GM18907 (cell line): Measurements from ENCODE around the gene INSYN2B.
A peak's percentile ranks its signal among the peaks of the same experiment; 100 is the strongest.

Experiments used
- ATAC-seq: cut with Tn5 transposase; IDR thresholded peaks from one replicate; pipeline ENCODE4 v1.9.1; 2021; ENCODE audit warnings: mild to moderate bottlenecking, moderate library complexity; ENCODE audit not compliant: unreplicated experiment

Gene INSYN2B

GRCh38 chr5:169980418-169981053, at the start of gene INSYN2B:
INSYN2B (minus strand) TSS chr5:169980495; CDS start chr5:169883898, 96,597 bp downstream.
- peak; percentile 53 for ATAC-seq

- ATAC-seq, result no peak
Measured at GRCh38 chr5:170028124-170028523, 47.8 kb upstream of the INSYN2B start.

- no peak for ATAC-seq
Measured at GRCh38 chr5:170025853-170026252, 45.6 kb upstream of the INSYN2B start.

DNA sequence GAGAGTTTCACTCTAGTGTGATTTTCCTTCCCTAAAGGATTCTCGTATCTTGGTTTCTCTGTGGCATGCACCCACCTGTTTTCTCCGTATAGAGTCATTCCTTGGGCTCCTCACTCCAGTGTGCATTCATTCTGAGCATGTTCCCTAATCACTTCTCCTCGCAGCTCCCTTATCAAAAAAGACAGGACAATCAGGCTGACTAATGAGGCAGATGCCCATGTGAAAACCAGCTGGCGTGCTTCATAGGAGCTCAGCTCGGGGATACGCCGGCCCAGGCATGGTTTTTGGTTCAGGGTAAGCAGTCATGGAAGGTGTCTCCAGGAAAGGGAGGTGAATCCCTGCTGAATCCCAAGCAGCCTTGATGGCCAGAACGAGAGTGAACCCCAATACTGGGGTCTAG, 41.2 kb upstream of the INSYN2B start:
- ATAC-seq, result no peak

- no peak for ATAC-seq
Measured at GRCh38 chr5:170020423-170020822, 40.1 kb upstream of the INSYN2B start.

DNA sequence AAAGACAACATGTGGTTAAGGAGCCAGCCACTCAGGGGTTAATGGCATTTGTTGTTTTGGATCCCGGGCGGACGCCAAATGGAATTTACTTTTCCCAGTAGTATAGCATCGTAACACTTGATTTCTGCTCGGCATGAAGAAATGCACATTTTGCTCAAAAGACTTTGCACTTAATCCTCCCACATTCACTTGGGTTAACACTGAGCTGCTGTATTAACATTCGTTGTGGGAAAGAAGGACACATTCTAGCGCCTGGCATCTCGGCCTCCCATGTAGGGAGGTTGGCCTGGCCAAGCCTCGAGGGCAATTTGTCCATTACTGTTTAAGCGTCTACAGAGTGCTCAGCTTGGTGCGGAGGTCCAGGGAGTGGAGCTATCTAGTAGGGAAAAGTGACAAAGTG, 32.3 kb upstream of the INSYN2B start:
- ATAC-seq, result no peak

DNA sequence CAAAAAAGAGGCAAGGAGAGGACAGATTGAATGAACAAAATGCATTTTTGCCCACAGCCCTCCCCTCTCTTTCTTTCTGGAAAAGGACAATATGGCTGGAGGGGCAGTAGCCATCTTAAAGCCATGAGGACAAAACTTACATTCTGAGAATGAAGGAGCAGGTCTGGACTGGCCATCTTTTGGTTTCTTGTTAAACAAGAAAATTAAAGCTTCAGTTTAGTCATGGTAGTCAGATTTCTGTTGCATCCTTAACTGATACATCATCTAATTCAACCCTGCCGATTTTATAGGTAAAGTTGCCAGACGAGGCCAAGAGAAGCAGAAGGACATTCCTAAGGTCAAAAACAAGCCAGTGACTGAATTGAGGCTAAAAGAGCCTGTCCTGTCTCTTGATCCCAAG, 31.5 kb upstream of the INSYN2B start:
- no peak for ATAC-seq

- ATAC-seq, result no peak
Measured at GRCh38 chr5:170010595-170010994, 30.3 kb upstream of the INSYN2B start.

- no peak for ATAC-seq
Measured at GRCh38 chr5:170008376-170008775, 28.1 kb upstream of the INSYN2B start.

GRCh38 chr5:170006021-170006420, 25.7 kb upstream of the INSYN2B start:
- no peak for ATAC-seq

- ATAC-seq, result no peak
Measured at GRCh38 chr5:170000155-170000554, 19.9 kb upstream of the INSYN2B start.

DNA sequence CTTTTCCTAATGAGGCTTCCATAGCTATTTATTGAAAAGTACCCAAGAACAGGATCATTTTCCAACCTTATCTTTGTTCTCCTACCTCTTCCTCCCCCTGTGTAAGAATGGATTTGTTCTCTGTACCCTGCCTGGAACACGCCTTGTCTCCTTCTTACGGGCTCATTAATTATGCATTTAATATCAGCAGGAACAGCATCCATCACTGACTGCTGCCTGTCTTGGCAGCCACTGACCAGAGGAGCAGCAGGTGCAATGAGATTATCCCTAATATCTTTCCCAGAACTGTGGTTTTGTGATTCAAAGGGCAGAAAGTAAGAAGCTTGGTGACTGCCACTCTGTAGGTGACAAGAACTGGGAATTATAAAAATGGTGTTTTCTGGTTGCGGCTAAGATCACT, 19.3 kb upstream of the INSYN2B start:
- no peak for ATAC-seq

DNA sequence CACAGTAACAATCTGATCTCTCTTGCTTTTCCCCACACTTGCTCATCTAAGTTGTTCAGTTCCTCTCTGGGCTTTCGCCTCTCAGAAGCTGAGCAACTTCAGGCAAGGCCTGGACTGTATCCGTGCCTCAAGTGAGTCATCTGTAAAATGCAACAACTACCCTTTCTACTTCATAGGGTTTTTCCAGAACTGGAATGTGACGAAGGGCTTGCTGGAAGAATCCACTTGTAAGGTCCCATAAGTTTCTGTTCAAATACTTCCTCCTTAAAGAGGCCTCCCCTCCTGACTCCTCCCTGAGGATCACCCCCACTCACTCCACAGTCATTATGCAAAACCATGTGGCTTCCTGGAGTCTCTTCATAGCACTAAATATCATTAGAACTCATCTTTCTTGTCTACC, 17.5 kb upstream of the INSYN2B start:
- no peak for ATAC-seq

- ATAC-seq, result no peak
Measured at GRCh38 chr5:169993485-169993790, 13.1 kb upstream of the INSYN2B start.

GRCh38 chr5:169992789-169993484, 12.6 kb upstream of the INSYN2B start:
- ATAC-seq, result no peak

DNA sequence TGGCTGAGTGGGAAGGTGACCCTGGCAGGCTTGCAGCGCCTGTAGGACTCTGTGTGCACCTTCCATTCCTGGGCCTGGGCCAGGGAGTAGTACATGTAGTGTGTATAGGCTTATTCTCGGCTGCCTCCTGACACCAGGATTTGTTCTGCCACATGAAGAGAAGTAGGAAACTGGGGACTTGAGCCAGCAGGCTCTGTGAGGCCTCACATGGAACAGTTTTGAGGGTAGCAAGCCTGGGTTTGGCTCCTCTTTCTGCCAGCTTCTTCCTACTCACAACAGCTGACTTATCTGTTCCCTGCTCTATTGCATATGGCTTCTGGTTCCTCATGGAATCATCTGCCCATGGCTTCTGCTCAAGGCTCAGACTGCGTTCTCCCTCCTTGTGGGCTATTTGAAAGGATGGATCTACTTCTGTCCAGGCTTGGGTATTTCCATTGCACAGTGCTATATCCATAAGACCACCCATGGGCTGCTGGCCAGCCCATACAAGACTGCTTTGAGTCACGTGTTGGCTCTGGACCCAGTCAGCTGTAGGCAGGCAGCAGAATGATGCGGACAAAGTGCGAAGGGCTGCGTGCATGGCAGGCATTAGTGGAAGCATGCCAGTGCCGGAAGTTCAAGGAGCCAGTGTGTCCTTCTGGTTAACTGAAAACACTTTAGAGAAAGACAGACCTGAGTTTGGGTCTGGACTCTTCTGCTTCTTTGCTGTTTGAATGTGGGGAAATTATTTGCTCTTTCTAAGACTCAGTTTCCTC, 11.0 kb upstream of the INSYN2B start:
- ATAC-seq, result no peak

GRCh38 chr5:169989365-169989764, 9.1 kb upstream of the INSYN2B start:
- no peak for ATAC-seq

- ATAC-seq, result no peak
Measured at GRCh38 chr5:169988947-169989346, 8.7 kb upstream of the INSYN2B start.

- ATAC-seq, result no peak
Measured at GRCh38 chr5:169988206-169988605, 7.9 kb upstream of the INSYN2B start.

DNA sequence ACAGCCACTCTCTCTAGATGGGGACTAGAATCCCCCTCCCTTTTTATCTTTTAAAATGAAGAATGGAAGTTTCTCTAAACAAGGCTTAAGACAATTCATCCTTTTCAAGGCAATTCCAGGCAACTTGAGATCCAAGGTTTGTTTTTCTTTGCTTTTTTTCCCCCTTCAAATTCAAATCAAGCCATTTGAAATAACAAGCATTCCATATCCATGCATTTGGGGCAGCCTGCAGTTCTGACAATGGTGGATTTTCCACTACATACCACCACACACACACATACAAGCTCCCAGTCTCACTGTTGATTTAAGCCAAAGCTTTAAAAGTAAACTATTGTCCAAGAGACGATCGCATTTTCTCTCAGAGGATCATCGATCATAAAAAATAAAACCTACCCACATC, 424 bp downstream of the INSYN2B start:
- ATAC-seq, result no peak

GRCh38 chr5:169978714-169979113, 1.6 kb downstream of the INSYN2B start:
- ATAC-seq, result no peak

DNA sequence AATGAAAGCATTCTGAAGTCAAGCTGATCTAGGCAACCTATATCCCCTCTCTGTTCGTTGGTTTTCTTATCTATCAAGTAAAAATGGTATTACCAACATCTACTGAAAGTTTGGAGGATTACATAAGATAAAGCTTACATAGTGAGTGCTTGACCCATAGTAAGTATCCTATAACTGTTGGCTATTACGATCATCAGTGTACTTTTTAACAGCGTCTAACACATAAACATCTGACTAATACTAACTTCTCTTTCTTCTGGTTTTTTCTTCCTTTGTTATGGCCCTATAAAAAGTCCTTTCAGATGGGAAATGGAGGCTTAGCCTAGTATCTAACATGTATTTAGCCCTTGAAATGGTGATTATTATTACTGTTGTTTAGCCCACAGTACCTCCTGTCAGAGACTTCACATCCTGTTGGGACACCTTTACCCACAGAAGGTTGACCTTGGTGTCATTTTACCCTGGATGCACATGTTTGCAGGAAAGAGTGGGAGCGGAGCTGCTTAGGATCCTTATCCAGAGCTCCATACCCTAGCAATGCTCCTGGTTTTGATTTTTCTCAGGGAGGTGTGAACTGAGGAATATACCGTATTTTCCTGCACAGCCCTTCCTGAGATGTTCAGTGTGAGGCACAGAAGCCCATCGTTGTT, 6.0 kb downstream of the INSYN2B start:
- ATAC-seq, result no peak
